Colonic mucosa (tissue), 4 donors: ENCODE data around the gene COL24A1. TPM values are rescaled to one million over a fixed set of nuclear protein-coding genes. Genes with fewer than 3 reads are reported as not detected.

Experiments
- DNase-seq: peaks from one replicate; pipeline ENCODE4 v3.0.0-alpha.2; 2020
- H3K27ac ChIP-seq: fragments of 200-600 bp; one replicate; pipeline ENCODE4 v1.8.0; 2021
- H3K27me3 ChIP-seq: fragments of 200-600 bp; one replicate; pipeline ENCODE4 v1.8.0; 2021
- H3K36me3 ChIP-seq: fragments of 200-600 bp; one replicate; pipeline ENCODE4 v1.8.0; 2021
- H3K4me1 ChIP-seq: fragments of 200-600 bp; one replicate; pipeline ENCODE4 v1.8.0; 2021; ENCODE audit warnings: mild to moderate bottlenecking
- H3K4me3 ChIP-seq: fragments of 200-600 bp; one replicate; pipeline ENCODE4 v1.8.0; 2021
- H3K9ac ChIP-seq, 2 donors: one replicate each; pipeline ENCODE4 v1.7.0; 2013; ENCODE audit warnings: control low read depth in 2 of 2, low read depth in 2 of 2, low read length in 2 of 2
- H3K9me3 ChIP-seq: fragments of 200-600 bp; one replicate; pipeline ENCODE4 v1.8.0; 2021
- CTCF ChIP-seq: fragments of 200-600 bp; IDR thresholded peaks from one replicate; pipeline ENCODE4 v1.8.0; 2022; ENCODE audit warnings: antibody characterized with exemption, mild to moderate bottlenecking
- intact Hi-C: fragments of 100-400 bp; cut with DNase I; formaldehyde crosslinking; loops from one replicate; pipeline ENCODE4 v1.14.1; 2022
- total RNA-seq, 2 donors: library from RNA; stranded (reverse); fragmentation: NEBNext Ultra II Directional in 1 of 2; extraction: Animal tissue kit (Norgen Biotek cat#: 25700) in 1 of 2; gene quantifications; one replicate each; pipeline ENCODE4 v1.2.1, GENCODE V29; 2021
- donor health status: healthy.
- donor health status: DM: no; HTN: no; CAD: no.
- donor health status: DM: no; HTN: no; CAD: no.

COL24A1 gene
- total RNA-seq, 2 donors from 2014 or later = 0.02 to 0.40 TPM

GRCh38 chr1:86152887-86153286, 3.7 kb downstream of the COL24A1 start:
- DNase-seq = no peak
- no peaks in the 10 kb centered on the region for H3K4me1 ChIP-seq
- no peak overlapping the region for H3K4me3 ChIP-seq
- intact Hi-C loops = no loop called here
- no peaks in the 10 kb centered on the region for H3K36me3 ChIP-seq
- no peaks in the 10 kb centered on the region for H3K9me3 ChIP-seq
- H3K27ac ChIP-seq = no peak overlapping the region
- TF ChIP-seq CTCF = no peak
- no peak overlapping the region for H3K9ac ChIP-seq
- peaks cover 25% of the 10 kb centered on the region for H3K27me3 ChIP-seq

- no peaks in the 10 kb centered on the region for H3K9me3 ChIP-seq
- intact Hi-C loops = no loop called here
- H3K27ac ChIP-seq = no peak overlapping the region
- no peaks in the 10 kb centered on the region for H3K36me3 ChIP-seq
- no peaks in the 10 kb centered on the region for H3K4me1 ChIP-seq
- H3K27me3 ChIP-seq = peaks cover 20% of the 10 kb centered on the region
- TF ChIP-seq CTCF = no peak
- no peak for DNase-seq
- H3K9ac ChIP-seq = no peak overlapping the region
- no peak overlapping the region for H3K4me3 ChIP-seq
Measured at GRCh38 chr1:86151427-86151826, 5.1 kb downstream of the COL24A1 start.

GRCh38 chr1:86150553-86151055, 6.0 kb downstream of the COL24A1 start:
- intact Hi-C loops = no loop called here
- no peak for DNase-seq
- Histone ChIP-seq H3K27me3 (peaks cover 13% of the 10 kb centered on the region), H3K4me1 (no peaks in the 10 kb centered on the region), H3K4me3 (no peak overlapping the region), H3K36me3 (no peaks in the 10 kb centered on the region), H3K9me3 (no peaks in the 10 kb centered on the region), H3K27ac (no peak overlapping the region), H3K9ac (no peak overlapping the region)
- no peak for TF ChIP-seq CTCF

GRCh38 chr1:86149591-86149990, 7.0 kb downstream of the COL24A1 start:
- no peak overlapping the region for H3K27ac ChIP-seq

GRCh38 chr1:86147755-86148154, 8.8 kb downstream of the COL24A1 start:
- intact Hi-C loops = no loop called here
- no peak for TF ChIP-seq CTCF
- Histone ChIP-seq H3K4me3 (no peak overlapping the region), H3K9me3 (no peaks in the 10 kb centered on the region), H3K36me3 (no peaks in the 10 kb centered on the region), H3K9ac (no peak overlapping the region), H3K27me3 (no peaks in the 10 kb centered on the region), H3K27ac (no peak overlapping the region), H3K4me1 (no peaks in the 10 kb centered on the region)
- no peak for DNase-seq

More at GRCh38 chr1:86149591-86149990, 7.0 kb downstream of the COL24A1 start:
- intact Hi-C loops = no loop called here
- Histone ChIP-seq H3K36me3 (no peaks in the 10 kb centered on the region), H3K4me3 (no peak overlapping the region), H3K9ac (no peak overlapping the region), H3K4me1 (no peaks in the 10 kb centered on the region), H3K9me3 (no peaks in the 10 kb centered on the region), H3K27me3 (peaks cover 3% of the 10 kb centered on the region)
- no peak for DNase-seq
- no peak for TF ChIP-seq CTCF
